G401 (cell line): ENCODE data around the gene PI4KA. TPM values are rescaled to one million over a fixed set of nuclear protein-coding genes. Genes with fewer than 3 reads are reported as not detected.

Experiments
- DNase-seq: peaks from one replicate; pipeline ENCODE4 v3.0.0-alpha.2; 2015; ENCODE audit warnings: low spot score
- in situ Hi-C: cut with HindIII; loops from 2 replicates; pipeline ENCODE4 v1.10.0; 2016; ENCODE audit warnings: low sequenced_read_pairs, mixed read lengths
- total RNA-seq: library from RNA; depleted of rRNA; stranded (reverse); fragments of >200 nt; shearing (Covaris generic); gene quantifications from 2 replicates; pipeline ENCODE4 v1.2.3, GENCODE V29; 2014

Gene PI4KA
- total RNA-seq, 1 experiment from 2014 or later = 37.2 TPM

DNA sequence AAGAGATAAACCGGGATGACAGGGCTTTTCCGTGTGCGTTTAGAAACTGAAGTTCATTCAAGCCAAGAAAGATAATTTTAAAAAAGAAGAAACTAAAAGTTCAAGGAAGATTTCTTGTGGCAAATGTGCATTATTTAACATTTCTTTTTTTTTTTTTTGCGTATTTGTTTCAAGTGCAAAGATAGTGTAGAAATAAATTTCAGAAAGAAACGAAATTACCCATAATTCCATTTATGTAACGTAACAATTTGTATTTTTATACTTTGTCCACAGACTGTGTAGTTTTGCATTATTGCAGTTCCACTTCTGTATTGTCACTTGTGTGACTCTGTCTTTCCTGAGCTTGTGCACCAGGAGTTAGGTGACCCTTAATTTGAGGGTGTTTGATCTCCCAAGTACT, 24.2 kb upstream of the PI4KA start:
- in situ Hi-C loops = no loop called here

DNA sequence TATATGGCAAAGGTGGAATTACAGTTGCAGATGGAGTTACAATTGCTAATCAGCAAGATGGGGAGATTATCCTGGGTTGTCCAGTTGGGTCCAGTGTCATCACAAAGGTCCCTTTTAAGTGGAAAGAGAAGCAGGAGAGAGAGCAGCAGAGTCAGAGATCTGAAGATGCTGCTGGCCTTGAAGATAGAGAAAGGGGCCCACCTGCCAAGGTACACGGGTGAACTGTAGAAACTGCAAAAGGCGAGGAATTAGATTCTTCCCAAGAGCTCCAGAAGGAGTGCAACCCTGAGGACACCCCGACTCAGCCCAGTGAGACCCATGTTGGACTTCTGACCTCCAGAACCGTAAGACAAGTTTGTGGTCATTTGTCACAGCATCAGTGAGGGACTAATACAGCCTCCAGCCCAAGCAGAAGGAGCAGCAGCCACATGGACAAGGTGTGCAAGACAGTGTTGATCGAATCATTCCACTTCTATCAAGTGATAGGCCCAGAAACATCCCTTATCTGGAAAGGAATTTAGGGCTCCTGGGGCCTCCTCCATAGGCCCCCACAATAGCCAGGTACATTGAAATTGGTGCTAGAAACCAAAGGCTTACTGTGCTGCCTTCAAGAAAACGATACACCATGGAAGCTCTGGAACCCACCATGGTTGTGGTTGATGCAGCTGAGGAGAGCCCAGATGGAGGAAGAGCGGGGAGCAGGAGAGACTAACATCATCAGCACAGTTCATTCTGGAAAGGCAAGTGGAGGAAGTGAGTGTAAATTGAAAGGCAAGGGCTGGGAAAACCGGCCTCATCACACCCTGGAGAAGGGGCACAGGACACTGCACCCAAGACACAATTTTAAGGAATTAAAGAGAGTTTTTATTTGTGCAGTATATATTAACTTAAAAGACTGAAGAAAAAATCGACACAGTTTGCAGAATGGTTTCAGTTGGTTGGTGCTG, 23.5 kb upstream of the PI4KA start:
- in situ Hi-C loops = no loop called here
- no peak for DNase-seq

More for the DNA sequence above, 24.2 kb upstream of the PI4KA start:
- DNase-seq = no peak

DNA sequence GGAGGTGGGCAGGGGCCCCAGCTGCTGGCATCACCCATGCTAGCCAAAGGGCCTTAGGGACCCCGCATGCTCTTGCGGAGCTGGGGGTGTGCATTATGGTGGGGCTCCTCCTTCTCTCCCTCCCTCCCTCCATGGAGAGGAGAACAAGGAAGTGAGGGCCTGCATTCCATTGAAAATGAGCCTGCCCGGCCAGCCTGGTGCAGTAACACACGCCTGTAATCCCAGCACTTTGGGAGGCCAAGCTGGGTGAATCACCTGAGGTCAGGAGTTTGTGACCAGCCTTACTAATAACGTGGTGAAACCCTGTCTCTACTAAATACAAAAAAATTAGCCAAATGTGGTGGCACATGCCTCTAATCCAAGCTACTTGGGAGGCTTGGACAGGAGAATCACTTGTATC, 22.6 kb upstream of the PI4KA start:
- no peak for DNase-seq
- in situ Hi-C loops = no loop called here

DNA sequence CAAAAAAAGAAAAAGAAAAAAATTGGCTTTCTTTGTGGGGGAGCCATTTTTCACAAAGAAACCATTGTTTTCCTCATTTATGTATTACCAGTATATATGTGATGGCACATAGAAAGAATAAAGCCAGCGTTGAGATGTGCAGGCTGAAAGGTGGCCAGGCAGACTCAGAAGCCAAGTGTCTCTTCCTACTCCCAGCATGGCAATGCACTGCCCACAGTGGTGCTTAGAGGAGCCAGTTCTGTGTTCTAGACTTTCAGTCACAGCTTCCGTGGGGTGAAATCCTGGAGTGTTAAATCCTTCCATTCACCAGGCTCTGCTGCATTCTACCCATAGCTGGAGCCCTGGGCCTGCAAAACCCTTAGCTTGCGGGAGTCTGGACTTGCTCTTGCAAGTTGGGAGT, 19.1 kb upstream of the PI4KA start:
- in situ Hi-C loops = no loop called here
- DNase-seq = no peak

DNA sequence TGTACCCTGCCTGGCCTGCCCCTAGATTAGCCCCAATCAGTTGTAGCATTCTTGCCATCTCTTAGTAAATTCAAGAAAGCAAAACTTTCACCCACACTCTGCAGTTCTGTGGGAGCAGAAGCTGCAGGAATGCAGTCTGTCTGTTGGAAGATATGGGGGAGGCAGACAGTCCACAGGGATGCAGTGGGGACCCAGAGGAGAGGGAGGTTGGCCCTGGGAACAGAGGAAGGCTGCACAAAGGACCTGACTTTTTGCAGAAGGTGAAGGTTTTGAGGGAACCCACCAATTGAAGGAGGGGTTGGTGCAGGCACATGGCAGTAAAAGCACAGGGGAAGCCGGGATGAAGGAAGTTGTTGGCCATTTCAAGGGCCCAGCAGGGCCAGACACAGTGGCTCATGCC, 16.7 kb upstream of the PI4KA start:
- in situ Hi-C loops = no loop called here
- DNase-seq = no peak

DNA sequence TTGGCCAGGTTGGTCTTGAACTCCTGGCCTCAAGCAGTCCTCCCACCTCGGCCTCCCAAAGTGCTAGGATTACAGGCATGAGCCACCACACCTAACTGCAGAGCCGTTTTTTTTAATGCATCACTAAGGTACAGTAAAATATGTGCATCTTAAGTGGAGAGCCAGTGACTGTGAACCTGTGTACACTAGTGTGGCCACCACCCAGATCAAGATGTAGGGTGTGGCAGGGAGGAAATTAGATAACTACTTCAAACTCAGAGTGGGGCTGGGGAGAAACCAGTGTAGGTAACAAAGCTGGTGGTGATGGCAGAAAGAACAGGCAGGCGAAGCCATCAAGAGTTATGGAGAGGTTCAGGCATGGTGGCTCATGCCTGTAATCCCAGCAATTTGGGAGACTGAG, 14.6 kb upstream of the PI4KA start:
- in situ Hi-C loops = no loop called here

DNA sequence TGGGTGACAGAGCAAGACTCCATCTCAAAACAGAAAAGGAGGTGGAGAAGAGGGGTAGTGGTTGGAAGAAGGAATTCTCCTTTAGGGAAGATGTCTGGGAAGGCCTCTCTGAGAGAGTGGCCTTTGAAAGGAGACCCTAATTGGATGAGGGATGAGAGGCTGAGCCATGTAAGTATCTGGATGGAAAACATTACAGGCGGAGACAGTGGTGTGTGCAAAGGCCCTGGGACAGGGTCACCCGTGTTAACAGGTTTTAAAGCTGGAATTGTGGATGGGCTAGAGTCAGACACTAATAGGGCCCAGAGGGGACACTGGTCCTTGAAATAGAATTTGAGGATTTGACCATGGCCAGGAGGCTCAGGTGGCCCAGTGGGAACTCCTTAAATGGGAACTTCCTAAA, 10.6 kb upstream of the PI4KA start:
- no peak for DNase-seq
- in situ Hi-C loops = no loop called here

More for the DNA sequence above, 14.6 kb upstream of the PI4KA start:
- DNase-seq = no peak

DNA sequence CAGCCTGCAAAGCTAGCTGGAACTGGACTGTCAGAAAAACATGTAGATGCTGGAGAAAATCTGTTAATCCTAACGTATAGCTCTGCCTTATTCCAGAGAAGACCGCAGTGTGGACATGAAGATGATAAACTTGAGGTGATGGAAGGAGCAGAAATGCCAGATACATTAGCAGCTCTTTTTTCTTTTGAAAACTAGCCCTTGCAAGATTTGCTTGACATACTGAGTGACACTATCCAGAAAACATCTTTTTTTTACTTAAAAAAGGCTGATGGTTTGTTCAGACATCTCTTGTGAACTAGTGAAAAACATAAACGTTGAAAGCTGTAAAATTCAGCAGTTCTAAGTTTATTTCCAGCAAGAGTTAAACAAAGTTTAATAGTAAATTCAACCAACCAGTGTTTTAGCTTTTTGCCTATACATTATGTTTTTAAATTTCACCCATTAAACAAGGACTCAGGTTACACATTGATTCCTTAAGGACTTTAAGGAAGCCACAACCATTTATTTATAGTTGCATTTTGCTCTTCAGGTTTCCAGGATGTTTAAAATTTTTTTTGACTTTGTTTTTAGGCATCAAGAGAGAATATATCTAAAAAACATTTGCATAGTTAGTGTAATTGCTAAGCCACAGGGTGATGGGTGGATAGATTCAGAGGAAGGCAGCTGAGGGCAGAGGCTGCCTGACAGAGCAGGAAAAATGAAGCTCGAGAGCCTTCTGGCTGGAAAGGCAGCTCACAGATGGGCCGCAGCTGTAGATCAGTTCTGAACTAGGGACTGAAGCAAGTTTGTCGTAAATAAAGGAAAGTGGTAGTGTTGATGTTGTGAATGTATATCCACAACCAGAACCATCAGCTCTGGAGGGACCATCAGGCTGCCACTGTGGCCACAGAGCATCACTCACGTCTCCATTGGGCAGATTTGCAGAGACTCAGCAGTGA, 9.7 kb upstream of the PI4KA start:
- DNase-seq = no peak

DNA sequence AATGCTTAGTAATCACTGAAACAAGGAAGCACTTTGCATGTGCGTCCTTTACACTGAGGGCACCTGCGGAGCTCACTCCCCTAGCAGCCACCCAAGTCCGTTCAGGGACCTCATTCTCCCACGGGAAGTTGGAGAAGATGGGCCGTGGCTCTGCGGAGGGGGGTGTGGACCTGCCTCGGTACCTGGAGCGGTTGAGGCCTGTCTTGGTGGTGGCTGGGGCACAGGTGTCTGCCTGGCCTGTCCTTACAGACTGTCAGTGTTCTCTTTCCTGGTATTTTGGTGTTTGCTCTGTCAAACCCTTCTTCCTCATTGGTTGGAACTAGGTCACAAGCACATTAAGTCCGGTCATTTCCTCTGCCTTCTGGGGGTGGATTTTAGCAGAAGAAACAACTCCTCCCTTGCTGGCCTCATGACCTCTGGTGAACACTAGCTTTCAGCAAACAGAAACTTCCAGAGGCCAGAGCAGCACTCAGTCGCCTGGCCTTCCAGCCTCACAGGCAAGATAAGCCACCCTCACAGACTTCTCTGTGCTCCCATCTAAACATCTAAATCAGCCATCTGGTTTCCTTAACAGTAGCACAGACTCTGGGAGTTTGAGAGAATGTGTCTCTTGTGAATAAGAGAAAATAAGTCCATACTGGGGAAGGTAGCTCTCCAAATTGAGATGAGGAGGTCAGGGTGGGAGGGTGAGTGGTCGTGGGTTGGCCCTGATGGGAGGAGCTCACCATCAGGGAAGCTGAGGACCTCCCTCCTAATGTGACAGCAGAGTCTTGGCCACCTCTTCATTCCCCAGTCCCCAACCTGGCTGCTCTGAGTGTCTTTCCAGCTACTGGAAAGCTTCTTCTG, 8.8 kb upstream of the PI4KA start:
- in situ Hi-C loops = no loop called here

More for the DNA sequence above, 9.7 kb upstream of the PI4KA start:
- in situ Hi-C loops = no loop called here

DNA sequence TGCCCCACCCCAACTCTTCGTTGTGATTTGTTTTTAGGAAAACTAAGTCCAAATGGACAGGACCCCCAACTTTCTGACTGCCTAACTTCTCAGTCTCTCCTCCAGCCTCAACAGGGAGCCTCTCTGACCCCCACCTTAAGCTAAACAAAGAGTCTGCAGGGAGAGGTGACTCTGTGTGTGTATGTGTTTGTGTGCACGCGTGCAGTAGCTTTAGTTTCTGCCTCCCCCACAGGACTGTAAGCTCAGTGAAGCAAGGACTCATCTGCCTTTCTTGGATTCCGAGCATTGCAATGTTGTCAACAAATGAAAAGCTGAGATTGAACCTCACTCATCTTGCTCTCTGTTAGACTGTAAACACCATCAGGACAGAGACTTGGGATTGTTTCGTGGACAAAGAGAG, 8.1 kb upstream of the PI4KA start:
- in situ Hi-C loops = no loop called here
- DNase-seq = no peak

More for the DNA sequence above, 8.8 kb upstream of the PI4KA start:
- DNase-seq = peak; percentile 40

DNA sequence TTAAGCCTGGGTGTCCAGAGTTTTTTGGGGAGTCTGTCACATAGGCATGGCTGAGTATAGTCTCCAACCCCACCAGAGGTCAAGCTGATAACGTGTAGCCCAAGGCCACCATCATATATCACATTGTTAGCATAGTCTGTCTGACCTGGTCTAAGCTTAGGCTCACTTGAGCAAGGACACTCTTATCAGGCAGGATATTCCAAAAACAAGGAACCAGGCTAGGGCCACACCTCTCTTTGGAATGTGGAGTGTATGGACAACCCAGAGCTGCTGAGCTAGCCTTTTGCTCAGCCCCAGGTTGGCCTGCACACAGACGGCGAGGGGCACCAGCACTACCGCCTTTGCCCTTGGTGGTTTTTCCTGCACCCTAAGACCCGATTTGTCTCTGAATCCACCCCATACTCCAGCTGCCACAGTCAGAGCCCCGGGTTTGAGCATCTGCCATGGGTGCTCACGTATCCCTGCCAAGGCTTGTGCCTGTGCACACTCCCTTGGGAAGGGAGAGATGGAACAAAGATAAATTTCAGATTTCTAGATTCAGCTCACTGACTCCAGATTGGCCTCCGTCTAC, 7.3 kb upstream of the PI4KA start:
- DNase-seq = no peak
- in situ Hi-C loops = no loop called here

DNA sequence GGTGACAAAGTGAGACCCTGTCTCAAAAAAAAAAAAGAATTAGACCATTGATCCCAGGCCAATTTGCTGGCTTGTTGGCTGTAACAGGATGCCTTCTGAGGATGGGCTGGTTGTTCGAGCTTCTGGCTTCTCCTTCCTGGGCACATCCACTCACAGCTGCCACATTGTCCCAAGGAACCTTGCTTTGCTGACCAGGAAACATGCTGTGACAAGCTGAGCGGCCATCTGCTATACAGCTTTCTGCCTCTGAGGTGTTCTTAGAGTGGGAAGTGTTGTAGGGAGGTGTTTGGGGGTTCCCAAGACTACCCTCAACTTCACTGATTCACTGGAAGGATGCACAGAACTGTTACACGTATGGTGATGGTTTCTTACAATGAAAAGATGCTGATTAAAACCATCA, 6.7 kb upstream of the PI4KA start:
- no peak for DNase-seq
- in situ Hi-C loops = no loop called here

DNA sequence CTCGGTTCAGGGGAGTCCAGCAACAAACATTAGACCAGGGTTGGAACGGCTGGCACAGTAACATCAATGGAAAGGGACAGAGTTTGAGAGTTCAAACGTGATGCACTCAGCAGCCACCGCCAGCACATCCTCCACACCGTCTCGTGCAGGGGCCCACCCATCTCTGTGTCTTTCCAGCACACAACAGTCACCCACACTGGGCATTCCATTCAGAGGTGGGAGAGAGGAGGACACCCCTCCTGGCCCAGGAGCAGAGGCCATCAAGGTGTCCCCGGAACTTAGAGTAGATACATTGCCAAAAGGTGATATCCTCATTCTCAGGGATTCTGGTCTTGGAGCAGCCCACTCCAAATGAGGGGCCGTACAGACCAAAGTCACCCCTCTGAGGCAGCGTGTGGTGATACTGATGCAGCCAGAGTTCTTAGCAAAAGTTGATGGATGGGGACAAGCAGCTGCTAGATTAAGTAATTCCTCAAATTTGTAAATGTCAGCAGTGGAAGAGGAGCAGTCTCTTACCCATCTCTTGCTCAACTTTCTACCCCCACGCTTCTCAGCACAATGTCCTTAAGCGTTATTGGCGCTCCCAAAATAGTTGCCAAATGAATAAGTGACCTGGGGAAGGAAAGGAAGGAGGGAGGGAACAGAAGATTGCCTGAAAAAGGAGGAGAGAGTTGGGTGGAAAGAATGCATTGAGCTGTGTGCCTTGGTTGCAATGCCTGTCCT, 5.7 kb upstream of the PI4KA start:
- no peak for DNase-seq
- in situ Hi-C loops = no loop called here

DNA sequence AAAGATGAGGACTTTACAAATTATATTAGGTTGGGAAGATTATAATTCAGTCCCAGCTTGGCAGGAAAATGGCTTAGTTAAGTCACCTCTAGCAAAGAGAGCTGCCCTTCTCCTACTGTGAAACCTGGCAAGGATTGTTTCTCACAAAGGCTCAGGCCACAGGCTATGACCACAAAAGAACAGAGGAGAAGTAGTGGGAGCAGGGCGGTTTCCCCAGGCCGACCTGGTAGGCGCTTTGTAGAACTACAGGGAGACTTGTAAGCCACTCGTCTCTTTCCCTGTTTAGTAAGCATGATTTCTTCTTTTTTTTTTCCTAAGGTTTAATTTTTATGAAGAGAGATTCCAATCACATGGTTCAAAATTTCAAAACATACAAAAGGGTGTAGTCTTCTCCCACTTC, 4.8 kb upstream of the PI4KA start:
- in situ Hi-C loops = no loop called here
- DNase-seq = no peak

DNA sequence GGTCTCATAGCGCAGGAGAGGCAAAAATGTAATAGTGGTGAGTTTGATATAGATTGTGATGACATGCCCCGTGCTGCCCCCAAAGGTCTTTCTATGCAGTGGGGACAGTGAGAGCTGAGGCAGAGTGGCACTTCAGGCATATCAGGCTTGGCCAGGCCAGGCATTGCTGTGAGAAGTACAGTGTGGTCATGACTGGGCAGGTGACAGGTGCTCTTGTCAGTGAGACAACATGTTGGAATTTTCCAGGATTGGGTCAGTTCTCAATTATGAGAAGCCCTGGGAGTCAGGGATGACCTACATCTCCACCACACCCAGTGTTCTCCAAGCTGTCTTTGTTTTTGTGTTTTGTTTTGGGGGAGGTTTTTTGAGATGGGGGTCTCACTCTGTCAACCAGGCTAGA, 3.9 kb upstream of the PI4KA start:
- in situ Hi-C loops = no loop called here

DNA sequence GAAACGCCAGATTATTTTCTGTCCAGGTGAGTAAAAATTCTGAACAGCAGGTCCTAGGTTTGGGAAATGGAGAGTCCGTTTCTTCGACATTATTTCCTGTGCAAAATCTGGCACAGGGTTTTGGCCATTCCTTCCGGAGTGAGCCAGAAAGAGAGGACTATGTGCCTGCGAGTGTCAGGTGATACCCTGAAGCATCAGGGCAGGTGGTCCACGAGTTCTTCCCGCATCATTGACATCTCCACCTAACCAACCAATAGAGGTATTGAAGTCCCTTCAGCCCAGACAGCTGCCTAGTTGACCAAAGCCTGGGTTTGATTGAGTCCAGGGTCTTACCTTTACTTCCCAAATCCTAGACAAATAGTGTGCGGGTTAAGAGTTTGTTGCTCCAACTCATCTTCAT, 1.0 kb upstream of the PI4KA start:
- in situ Hi-C loops = no loop called here
- DNase-seq = peak; percentile 28

More for the DNA sequence above, 3.9 kb upstream of the PI4KA start:
- DNase-seq = peak; percentile 76

DNA sequence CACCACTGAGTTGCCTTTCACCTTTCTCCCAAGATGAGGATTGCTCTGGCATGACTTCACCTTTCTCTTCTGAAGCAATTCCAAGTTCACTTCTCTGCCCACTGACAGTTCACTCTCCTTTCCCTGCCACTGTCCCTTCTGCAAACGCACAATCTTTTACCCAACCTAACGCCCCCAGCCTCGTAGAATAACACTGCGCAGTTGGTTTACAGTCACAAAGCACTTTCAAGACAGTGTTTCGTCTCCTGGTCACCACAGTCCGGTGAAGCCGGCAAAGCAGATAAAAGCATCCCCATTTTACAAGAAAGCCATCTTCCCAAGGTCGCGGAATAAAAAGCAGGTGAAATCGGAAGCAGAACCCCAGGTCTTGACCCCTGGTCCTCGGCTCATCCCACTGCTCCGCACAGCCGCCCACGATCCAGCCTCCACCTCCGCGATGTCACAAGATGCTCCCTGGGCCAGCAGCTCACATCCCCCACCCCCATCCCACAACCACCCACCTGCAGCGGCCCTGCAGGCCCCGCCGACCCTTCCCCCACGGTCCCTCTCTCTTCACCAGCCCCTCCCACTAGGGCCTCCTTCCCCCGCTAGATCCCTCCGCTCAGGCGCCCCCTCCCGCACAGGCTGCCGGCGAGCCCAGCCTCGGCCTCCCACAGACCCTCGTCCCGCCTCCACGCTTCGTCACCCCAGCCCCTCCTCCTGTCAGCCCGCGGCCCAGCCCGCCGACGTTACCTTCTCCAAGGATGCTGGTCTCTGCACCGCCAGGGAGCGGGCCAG, 585 bp downstream of the PI4KA start:
- in situ Hi-C loops = no loop called here

More for the DNA sequence above, 585 bp downstream of the PI4KA start:
- peak; percentile 83 for DNase-seq
